SK-N-SH treated with all-trans-retinoic acid at 6 μM for 48 hours (cell line): ENCODE data around the gene RGS4.

Source experiments
- ATAC-seq: fragments of 200-7000 bp; cut with Tn5 transposase; 3 replicates; pipeline ENCODE4 v1.9.1; 2020; ENCODE audit warnings: mild to moderate bottlenecking, moderate library complexity
- BACH2 ChIP-seq: fragments of 250-450 bp; sonication (Bioruptor Pico); IDR thresholded peaks from 2 replicates; pipeline ENCODE4 v1.9.0; 2021; ENCODE audit warnings: mild to moderate bottlenecking, borderline replicate concordance
- CREB5 ChIP-seq: fragments of 250-450 bp; sonication (Bioruptor Pico); IDR thresholded peaks from 2 replicates; pipeline ENCODE4 v1.5.1; 2020; ENCODE audit warnings: low read depth, mild to moderate bottlenecking, moderate library complexity
- CSDC2 ChIP-seq: fragments of 250-450 bp; sonication (Bioruptor Pico); IDR thresholded peaks from 2 replicates; pipeline ENCODE4 v1.5.0; 2020; ENCODE audit warnings: mild to moderate bottlenecking, moderate library complexity
- ESRRG ChIP-seq: fragments of 250-450 bp; sonication (Bioruptor Pico); IDR thresholded peaks from 2 replicates; pipeline ENCODE4 v1.6.1; 2021; ENCODE audit warnings: mild to moderate bottlenecking
- GLIS3 ChIP-seq: fragments of 250-450 bp; sonication (Bioruptor Pico); IDR thresholded peaks from 2 replicates; pipeline ENCODE4 v1.5.0; 2020; ENCODE audit warnings: mild to moderate bottlenecking, moderate library complexity
- ISL1 ChIP-seq: fragments of 250-450 bp; sonication (Bioruptor Pico); IDR thresholded peaks from 2 replicates; pipeline ENCODE4 v2.1.2; 2022; ENCODE audit warnings: mild to moderate bottlenecking, moderate library complexity
- OSR1 ChIP-seq: fragments of 250-450 bp; sonication (Bioruptor Pico); IDR thresholded peaks from 2 replicates; pipeline ENCODE4 v1.8.0; 2022; ENCODE audit warnings: moderate library complexity, mild to moderate bottlenecking, inconsistent platforms
- PATZ1 ChIP-seq: fragments of 250-450 bp; sonication (Bioruptor Pico); IDR thresholded peaks from 2 replicates; pipeline ENCODE4 v1.8.0; 2020; ENCODE audit warnings: mild to moderate bottlenecking, moderate library complexity, borderline replicate concordance
- POU6F1 ChIP-seq: fragments of 250-450 bp; sonication (Bioruptor Pico); IDR thresholded peaks from 2 replicates; pipeline ENCODE4 v1.8.0; 2021; ENCODE audit warnings: low read depth, mild to moderate bottlenecking, moderate library complexity, borderline replicate concordance
- PPARA ChIP-seq: fragments of 250-450 bp; sonication (Bioruptor Pico); IDR thresholded peaks from 2 replicates; pipeline ENCODE4 v1.5.0; 2020; ENCODE audit warnings: mild to moderate bottlenecking, borderline replicate concordance
- RARB ChIP-seq: fragments of 250-450 bp; sonication (Bioruptor Pico); IDR thresholded peaks from 2 replicates; pipeline ENCODE4 v1.8.0; 2021; ENCODE audit warnings: mild to moderate bottlenecking, moderate library complexity
- TCF4 ChIP-seq: fragments of 250-450 bp; sonication (Bioruptor Pico); IDR thresholded peaks from 2 replicates; pipeline ENCODE4 v1.8.0; 2021; ENCODE audit warnings: mild to moderate bottlenecking, moderate library complexity, borderline replicate concordance
- TOX ChIP-seq: fragments of 250-450 bp; sonication (Bioruptor Pico); IDR thresholded peaks from 2 replicates; pipeline ENCODE4 v1.8.0; 2021; ENCODE audit warnings: mild to moderate bottlenecking, moderate library complexity, borderline replicate concordance
- ZC3H10 ChIP-seq: fragments of 250-450 bp; sonication (Bioruptor Pico); IDR thresholded peaks from 2 replicates; pipeline ENCODE4 v1.5.1; 2021; ENCODE audit warnings: mild to moderate bottlenecking, moderate library complexity
- ZFP3 ChIP-seq: fragments of 250-450 bp; sonication (Bioruptor Pico); IDR thresholded peaks from 2 replicates; pipeline ENCODE4 v1.5.0; 2020; ENCODE audit warnings: mild to moderate bottlenecking, moderate library complexity
- ZFP30 ChIP-seq: fragments of 450-650 bp; formaldehyde crosslinking; IDR thresholded peaks from 2 replicates; pipeline ENCODE4 v1.5.0; 2022; ENCODE audit warnings: mild to moderate bottlenecking, moderate library complexity
- ZNF70 ChIP-seq: fragments of 450-650 bp; formaldehyde crosslinking; IDR thresholded peaks from 2 replicates; pipeline ENCODE4 v1.5.0; 2020; ENCODE audit warnings: mild to moderate bottlenecking, moderate library complexity
- ZNF8 ChIP-seq: fragments of 450-650 bp; formaldehyde crosslinking; IDR thresholded peaks from 2 replicates; pipeline ENCODE4 v1.5.0; 2020; ENCODE audit warnings: mild to moderate bottlenecking, moderate library complexity

Gene RGS4

DNA sequence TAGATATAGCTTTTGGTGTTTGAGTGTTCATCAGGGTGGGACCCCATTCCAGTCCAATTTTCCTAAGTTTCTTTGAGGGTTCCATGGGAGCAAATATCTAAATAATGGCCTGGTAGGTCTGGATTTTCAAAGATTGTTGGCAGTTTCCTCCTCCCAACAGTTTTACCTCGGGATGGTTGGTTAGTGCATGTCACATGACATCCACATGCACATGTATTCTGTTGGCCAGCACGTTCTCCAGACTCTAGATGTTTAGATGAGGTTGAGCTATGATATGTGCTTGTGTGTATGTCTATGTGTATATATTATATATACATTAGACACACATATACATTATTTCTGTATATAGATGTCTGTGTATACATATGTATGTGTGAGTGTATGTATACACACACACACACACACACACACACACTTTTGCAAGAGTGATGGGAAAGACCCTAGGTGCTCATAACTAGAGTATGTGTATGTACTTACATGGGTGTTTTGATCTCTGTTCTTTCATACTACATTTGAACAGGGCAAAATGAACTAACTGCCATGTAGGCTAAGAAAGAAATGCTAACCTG is 5.6 kb downstream of the RGS4 start:
- TF ChIP-seq ZFP30 (peak; percentile 23; the same call in 1 of the 2 replicates), GLIS3 (peak; percentile 86; the same call in 1 of the 2 replicates), ZFP3 (CRISPR knock-in tag) (no peak), TOX (no peak), ZC3H10 (CRISPR knock-in tag) (peak; percentile 67; the same call in 1 of the 2 replicates), ZNF8 (no peak), CREB5 (CRISPR knock-in tag) (peak; percentile 73; the same call in 1 of the 2 replicates), PATZ1 (CRISPR knock-in tag) (peak; percentile 54; the same call in 1 of the 2 replicates)
- no peak for ATAC-seq

DNA sequence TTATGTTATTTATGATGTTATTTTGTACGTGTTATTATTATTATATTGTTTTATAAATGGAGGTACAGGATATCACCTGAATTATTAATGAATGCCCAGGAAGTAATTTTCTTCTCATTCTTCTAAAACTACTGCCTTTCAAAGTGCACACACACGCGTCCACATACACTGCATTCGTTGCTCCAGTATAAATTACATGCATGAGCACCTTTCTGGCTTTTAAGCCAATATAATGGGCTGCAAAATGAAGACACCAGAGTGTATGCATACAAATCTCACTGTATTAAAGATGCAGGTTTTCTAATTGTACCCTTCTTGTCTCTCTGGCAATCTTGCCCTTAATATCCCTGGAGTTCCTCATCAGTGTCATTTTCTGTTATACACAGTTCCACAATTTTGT is 6.9 kb downstream of the RGS4 start:
- TF ChIP-seq ZC3H10 (CRISPR knock-in tag) (peak; percentile 17; the same call in 1 of the 2 replicates), ZFP3 (CRISPR knock-in tag) (no peak), ESRRG (CRISPR knock-in tag) (peak; percentile 22), PPARA (CRISPR knock-in tag) (no peak), PATZ1 (CRISPR knock-in tag) (peak; percentile 71), RARB (CRISPR knock-in tag) (peak; percentile 21; the same call in 1 of the 2 replicates), CREB5 (CRISPR knock-in tag) (0 out of 2 replicates have a peak, but pooled peaks have one; percentile 18), ZNF70 (no peak)
- TF ChIP-seq, all 23 proteins: peak for 5
- no peak for ATAC-seq

- TF ChIP-seq ISL1 (CRISPR knock-in tag) (no peak), PATZ1 (CRISPR knock-in tag) (0 out of 2 replicates have a peak, but pooled peaks have one; percentile 5), BACH2 (CRISPR knock-in tag) (no peak)
- TF ChIP-seq, all 23 proteins: peak for 1
- ATAC-seq = no peak; the same call in 2 of the 3 replicates
These were observed 7.3 kb downstream of the RGS4 start for GRCh38 chr1:163076446-163076845.

DNA sequence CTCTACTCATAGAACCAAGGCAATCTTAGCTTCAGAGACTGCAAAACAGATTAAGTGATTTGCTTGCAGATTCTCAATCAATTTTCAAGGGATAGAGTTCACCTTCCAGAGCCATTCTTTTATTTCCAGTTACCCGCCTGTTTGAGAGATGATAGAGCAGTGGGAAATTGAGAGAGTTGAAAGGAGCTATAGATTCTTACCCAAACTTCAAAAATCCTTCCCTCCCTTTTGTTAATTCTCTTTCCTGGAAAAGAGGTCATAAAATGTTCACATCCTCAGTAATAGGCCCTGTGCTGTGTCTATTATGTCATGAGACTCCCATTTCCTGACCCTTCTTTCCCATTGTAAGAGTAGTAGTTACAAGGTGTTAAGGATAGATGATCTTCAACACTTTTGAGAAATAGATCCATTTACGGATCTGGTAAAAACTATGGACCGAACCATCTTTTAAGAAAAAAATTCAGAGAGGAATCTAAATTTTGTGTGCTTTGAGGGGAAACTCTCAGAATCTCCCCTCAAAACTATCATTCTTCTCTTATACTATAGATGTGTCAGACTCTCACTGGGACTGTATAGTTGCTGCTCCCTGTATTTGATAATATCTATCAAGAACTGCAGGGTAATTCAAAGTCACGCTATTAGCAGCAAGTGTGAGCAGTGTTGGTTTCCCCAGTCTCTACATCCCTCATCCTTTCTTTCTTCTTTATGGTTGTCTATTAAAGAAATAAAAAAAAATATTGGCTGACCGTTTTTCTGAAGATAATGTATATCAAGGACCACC is 8.0 kb downstream of the RGS4 start:
- ATAC-seq = peak; percentile 63
- no peak for TF ChIP-seq ZNF8
- TF ChIP-seq TCF4 (CRISPR knock-in tag) = peak; percentile 42; the same call in 1 of the 2 replicates
- peak; percentile 45 for TF ChIP-seq ZC3H10 (CRISPR knock-in tag)
- no peak for TF ChIP-seq ZNF70
- no peak for TF ChIP-seq OSR1 (CRISPR knock-in tag)
- peak; percentile 15; the same call in 1 of the 2 replicates for TF ChIP-seq CSDC2 (CRISPR knock-in tag)
- TF ChIP-seq ESRRG (CRISPR knock-in tag) = peak; percentile 69
- peak; percentile 90 for TF ChIP-seq GLIS3
- TF ChIP-seq CREB5 (CRISPR knock-in tag) = peak; percentile 63
- TF ChIP-seq POU6F1 (CRISPR knock-in tag) = no peak; the same call in 1 of the 2 replicates
- TF ChIP-seq TOX = peak; percentile 9; the same call in 1 of the 2 replicates
- 0 out of 2 replicates have a peak, but pooled peaks have one; percentile 4 for TF ChIP-seq RARB (CRISPR knock-in tag)
